ENCODE data around the gene ASPRV1.

Gene ASPRV1

DNA sequence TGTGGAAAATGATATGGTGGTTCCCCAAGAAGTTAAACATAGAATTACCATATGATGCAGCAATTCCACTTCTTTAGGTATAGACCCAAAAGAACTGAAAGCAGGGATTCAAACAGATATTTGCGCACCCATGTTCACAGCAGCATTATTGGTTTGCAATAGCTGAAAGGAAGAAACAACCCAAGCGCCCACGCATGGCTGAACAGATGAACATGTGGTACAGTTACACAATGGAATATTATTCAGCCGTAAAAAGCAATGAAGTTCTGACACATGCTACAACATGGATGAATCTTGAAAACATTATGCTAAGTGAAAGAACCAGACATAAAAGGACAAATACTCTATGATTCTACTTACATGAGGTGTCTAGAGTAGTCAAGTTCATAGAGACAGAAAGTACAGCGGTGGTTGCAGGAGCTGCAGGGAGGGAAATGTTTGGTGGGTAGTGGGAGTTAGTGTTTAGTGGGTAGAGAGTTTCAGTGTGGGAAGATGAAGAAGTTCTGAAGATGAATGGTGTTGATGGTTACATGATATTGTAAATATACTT lies 26.7 kb upstream of the ASPRV1 start:
- TF ChIP-seq, protein P1, sequence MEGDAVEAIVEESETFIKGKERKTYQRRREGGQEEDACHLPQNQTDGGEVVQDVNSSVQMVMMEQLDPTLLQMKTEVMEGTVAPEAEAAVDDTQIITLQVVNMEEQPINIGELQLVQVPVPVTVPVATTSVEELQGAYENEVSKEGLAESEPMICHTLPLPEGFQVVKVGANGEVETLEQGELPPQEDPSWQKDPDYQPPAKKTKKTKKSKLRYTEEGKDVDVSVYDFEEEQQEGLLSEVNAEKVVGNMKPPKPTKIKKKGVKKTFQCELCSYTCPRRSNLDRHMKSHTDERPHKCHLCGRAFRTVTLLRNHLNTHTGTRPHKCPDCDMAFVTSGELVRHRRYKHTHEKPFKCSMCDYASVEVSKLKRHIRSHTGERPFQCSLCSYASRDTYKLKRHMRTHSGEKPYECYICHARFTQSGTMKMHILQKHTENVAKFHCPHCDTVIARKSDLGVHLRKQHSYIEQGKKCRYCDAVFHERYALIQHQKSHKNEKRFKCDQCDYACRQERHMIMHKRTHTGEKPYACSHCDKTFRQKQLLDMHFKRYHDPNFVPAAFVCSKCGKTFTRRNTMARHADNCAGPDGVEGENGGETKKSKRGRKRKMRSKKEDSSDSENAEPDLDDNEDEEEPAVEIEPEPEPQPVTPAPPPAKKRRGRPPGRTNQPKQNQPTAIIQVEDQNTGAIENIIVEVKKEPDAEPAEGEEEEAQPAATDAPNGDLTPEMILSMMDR (conservative IDR thresholded peaks at IDR 0.05; ENCODE audit: low read length): no peak
- no peak for DNase-seq (ENCODE audit: low read depth)
- H3K4me3 ChIP-seq (ENCODE audit: low read length): no peak overlapping the region

GRCh38 chr2:69986691-69987090 lies 25.3 kb upstream of the ASPRV1 start:
- H3K4me3 ChIP-seq (ENCODE audit: low read length): no peak overlapping the region
- TF ChIP-seq, protein P1 (conservative IDR thresholded peaks at IDR 0.05; ENCODE audit: low read length): no peak
- DNase-seq (ENCODE audit: low read depth): no peak

DNA sequence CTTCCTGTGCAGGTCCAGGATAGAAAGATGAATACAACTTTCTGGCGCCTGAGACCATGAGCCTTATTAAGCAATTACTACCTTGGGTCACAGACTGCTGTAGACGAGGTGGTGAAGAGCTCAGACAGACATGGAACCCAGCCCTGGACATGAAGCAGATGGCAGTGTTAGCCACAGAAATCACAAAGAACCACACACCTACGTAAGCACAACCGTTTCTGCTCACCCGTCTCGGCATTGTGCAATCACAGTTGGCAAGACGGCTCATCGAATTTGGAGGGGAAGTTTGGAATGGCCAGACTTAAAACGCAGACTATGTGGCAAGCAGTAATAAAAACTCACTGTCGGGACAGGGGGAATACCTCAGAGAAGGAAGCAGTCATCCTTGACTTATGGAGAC lies 24.3 kb upstream of the ASPRV1 start:
- H3K4me3 ChIP-seq (ENCODE audit: low read length): no peak overlapping the region
- peak; percentile 17 for DNase-seq (ENCODE audit: low read depth)
- TF ChIP-seq, protein P1 (conservative IDR thresholded peaks at IDR 0.05; ENCODE audit: low read length): no peak

- H3K4me3 ChIP-seq (ENCODE audit: low read length): no peak overlapping the region
- TF ChIP-seq, protein P1 (conservative IDR thresholded peaks at IDR 0.05; ENCODE audit: low read length): no peak
- DNase-seq (ENCODE audit: low read depth): no peak
Observed at GRCh38 chr2:69985216-69985615, 23.8 kb upstream of the ASPRV1 start.

- DNase-seq (ENCODE audit: low read depth): no peak
- TF ChIP-seq, protein P1 (conservative IDR thresholded peaks at IDR 0.05; ENCODE audit: low read length): no peak
- H3K4me3 ChIP-seq (ENCODE audit: low read length): no peak overlapping the region
Observed at GRCh38 chr2:69983392-69983966, 22.0 kb upstream of the ASPRV1 start.

DNA sequence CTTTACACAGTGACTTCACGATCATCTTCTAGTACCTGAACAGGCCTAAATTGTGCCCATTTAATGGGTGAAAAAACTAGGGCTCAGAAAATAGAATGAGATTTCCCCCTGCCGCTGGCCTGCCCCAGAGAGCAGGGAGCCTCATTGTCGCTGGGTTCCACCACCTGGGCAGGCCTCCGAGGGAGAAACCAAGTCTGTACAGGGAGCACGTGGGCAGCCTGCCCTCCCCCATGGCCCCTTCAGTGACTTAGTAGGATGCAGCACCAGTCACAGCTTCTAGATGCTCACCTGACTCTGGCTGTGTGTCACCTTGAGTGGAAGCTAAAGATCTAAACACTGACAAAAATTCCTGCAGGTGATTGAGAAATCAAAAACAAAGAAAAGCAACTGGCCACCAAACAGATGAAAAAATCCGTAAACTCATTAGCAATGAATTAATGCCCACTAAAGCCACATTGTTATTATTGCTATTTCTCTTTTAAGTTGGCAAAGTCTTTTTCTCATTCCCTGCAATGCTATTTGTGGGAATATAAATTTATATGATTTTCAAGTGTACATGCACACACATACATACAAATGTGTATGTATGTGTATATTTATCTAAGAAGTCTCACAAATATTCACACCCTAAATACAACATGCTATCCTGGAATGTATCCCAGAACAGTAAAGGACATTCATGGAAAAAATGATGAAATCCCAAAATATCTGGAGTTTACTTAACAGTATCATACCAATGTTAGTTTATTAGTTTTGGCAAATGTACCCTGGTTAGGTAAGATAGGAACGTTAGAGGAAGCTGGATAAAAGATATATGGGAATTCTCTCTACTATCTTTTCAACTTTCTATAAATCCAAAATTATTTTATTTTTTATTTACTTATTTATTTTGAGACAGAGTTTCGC lies 18.7 kb upstream of the ASPRV1 start:
- no peak overlapping the region for H3K4me3 ChIP-seq (ENCODE audit: low read length)
- DNase-seq (ENCODE audit: low read depth): peak; percentile 20
- TF ChIP-seq, protein P1 (conservative IDR thresholded peaks at IDR 0.05; ENCODE audit: low read length): no peak

Measured in AG10803 (cell line).